Measurements from ENCODE around the gene PGR. TPM values are rescaled to one million over a fixed set of nuclear protein-coding genes. Genes with fewer than 3 reads are reported as not detected.

PGR gene
- under 0.01 and 0.29 TPM in 2 replicates for total RNA-seq

- Histone ChIP-seq H3K36me3 (ENCODE audit: insufficient read depth, low read length) (no peaks in the 10 kb centered on the region), H3K4me1 (ENCODE audit: insufficient read depth, low read length) (no peaks in the 10 kb centered on the region), H3K4me3 (ENCODE audit: insufficient read depth, low read length) (no peak within 1 kb of the TSS), H3K27ac (ENCODE audit: low read depth, low read length) (no peak within 1 kb of the TSS), H3K9me3 (ENCODE audit: low read depth, low read length) (no peaks in the 10 kb centered on the region), H3K79me2 (ENCODE audit: insufficient read depth, low read length) (no peaks in the 10 kb centered on the region), H3K4me2 (ENCODE audit: insufficient read depth, low read length) (no peak within 1 kb of the TSS), H4K20me1 (ENCODE audit: insufficient read depth, low read length) (no peaks in the 10 kb centered on the region), H3K27me3 (ENCODE audit: insufficient read depth, low read length) (peaks cover 60% of the 10 kb centered on the region), H2AFZ (ENCODE audit: low read length) (no peak within 1 kb of the TSS)
- no peak for TF ChIP-seq CTCF (IDR thresholded peaks at IDR 0.05; ENCODE audit: extremely low read depth, low read depth, low read length)
- peak; percentile 73 for DNase-seq (ENCODE audit: insufficient read length, low spot score, missing footprints)
Observed at GRCh38 chr11:101129203-101129943, at the start of gene PGR. Gene PGR, minus strand, starts transcription at chr11:101129813. Its CDS starts 743 bp downstream, at chr11:101129070.

DNA sequence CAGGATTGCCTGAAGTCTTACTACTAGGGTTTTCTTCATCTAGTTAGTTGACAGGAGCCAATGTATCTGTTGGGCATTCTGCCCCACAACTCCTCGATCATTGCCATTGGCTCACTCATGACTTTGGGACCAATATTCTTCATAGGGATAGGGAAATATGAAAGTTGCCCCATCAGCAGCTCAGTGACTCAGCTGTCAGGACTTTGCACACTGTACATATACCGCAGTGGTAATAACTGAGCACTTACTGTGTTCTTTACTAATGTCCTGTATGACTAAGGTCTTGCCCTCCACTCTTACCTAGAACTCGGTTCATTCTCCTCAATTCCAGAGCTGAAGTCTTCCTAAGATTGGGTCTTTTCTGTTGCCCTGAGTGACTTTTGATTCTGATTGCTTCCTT, 46.8 kb upstream of the PGR start:
- no peaks in the 10 kb centered on the region for H3K79me2 ChIP-seq (ENCODE audit: insufficient read depth, low read length)
- H3K4me2 ChIP-seq (ENCODE audit: insufficient read depth, low read length) = no peak overlapping the region
- no peaks in the 10 kb centered on the region for H3K9me3 ChIP-seq (ENCODE audit: low read depth, low read length)
- no peaks in the 10 kb centered on the region for H3K36me3 ChIP-seq (ENCODE audit: insufficient read depth, low read length)
- no peak overlapping the region for H2AFZ ChIP-seq (ENCODE audit: low read length)
- no peaks in the 10 kb centered on the region for H3K4me1 ChIP-seq (ENCODE audit: insufficient read depth, low read length)
- no peak for TF ChIP-seq CTCF (IDR thresholded peaks at IDR 0.05; ENCODE audit: extremely low read depth, low read depth, low read length)
- no peak overlapping the region for H3K4me3 ChIP-seq (ENCODE audit: insufficient read depth, low read length)
- H3K27ac ChIP-seq (ENCODE audit: low read depth, low read length) = no peak overlapping the region
- H3K27me3 ChIP-seq (ENCODE audit: insufficient read depth, low read length) = no peaks in the 10 kb centered on the region
- DNase-seq (ENCODE audit: insufficient read length, low spot score, missing footprints) = no peak
- H4K20me1 ChIP-seq (ENCODE audit: insufficient read depth, low read length) = no peaks in the 10 kb centered on the region

DNA sequence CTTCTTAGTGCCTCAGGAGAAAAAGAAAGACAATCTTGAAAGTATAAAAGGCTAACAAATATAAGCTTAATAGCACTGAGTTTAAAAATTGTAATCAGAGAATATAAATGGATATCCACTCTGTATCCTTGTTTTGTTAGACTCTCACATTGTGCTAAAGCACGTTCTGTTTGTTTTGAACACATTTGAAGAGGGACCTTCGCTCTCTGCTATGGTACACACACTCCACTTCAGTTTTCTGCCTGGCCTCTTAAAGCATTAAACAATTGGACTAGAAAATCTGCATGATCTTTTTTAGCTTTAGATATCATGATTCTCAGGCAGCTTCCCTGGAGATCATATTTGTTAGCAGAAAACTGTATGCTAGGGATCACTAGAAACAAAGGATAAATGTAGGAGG, 40.3 kb upstream of the PGR start:
- H3K4me3 ChIP-seq (ENCODE audit: insufficient read depth, low read length) = no peak overlapping the region
- no peak overlapping the region for H2AFZ ChIP-seq (ENCODE audit: low read length)
- no peak overlapping the region for H3K4me2 ChIP-seq (ENCODE audit: insufficient read depth, low read length)
- no peaks in the 10 kb centered on the region for H3K79me2 ChIP-seq (ENCODE audit: insufficient read depth, low read length)
- peaks cover 2% of the 10 kb centered on the region for H3K9me3 ChIP-seq (ENCODE audit: low read depth, low read length)
- DNase-seq (ENCODE audit: insufficient read length, low spot score, missing footprints) = no peak
- H3K36me3 ChIP-seq (ENCODE audit: insufficient read depth, low read length) = no peaks in the 10 kb centered on the region
- H3K27ac ChIP-seq (ENCODE audit: low read depth, low read length) = no peak overlapping the region
- no peak for TF ChIP-seq CTCF (IDR thresholded peaks at IDR 0.05; ENCODE audit: extremely low read depth, low read depth, low read length)
- H4K20me1 ChIP-seq (ENCODE audit: insufficient read depth, low read length) = no peaks in the 10 kb centered on the region
- H3K27me3 ChIP-seq (ENCODE audit: insufficient read depth, low read length) = no peaks in the 10 kb centered on the region
- no peaks in the 10 kb centered on the region for H3K4me1 ChIP-seq (ENCODE audit: insufficient read depth, low read length)

- Histone ChIP-seq H4K20me1 (ENCODE audit: insufficient read depth, low read length) (no peaks in the 10 kb centered on the region), H3K27me3 (ENCODE audit: insufficient read depth, low read length) (no peaks in the 10 kb centered on the region), H3K27ac (ENCODE audit: low read depth, low read length) (no peak overlapping the region), H3K4me2 (ENCODE audit: insufficient read depth, low read length) (no peak overlapping the region), H3K36me3 (ENCODE audit: insufficient read depth, low read length) (no peaks in the 10 kb centered on the region), H3K9me3 (ENCODE audit: low read depth, low read length) (peaks cover 2% of the 10 kb centered on the region), H3K79me2 (ENCODE audit: insufficient read depth, low read length) (no peaks in the 10 kb centered on the region), H3K4me1 (ENCODE audit: insufficient read depth, low read length) (no peaks in the 10 kb centered on the region), H3K4me3 (ENCODE audit: insufficient read depth, low read length) (no peak overlapping the region), H2AFZ (ENCODE audit: low read length) (no peak overlapping the region)
- TF ChIP-seq CTCF (IDR thresholded peaks at IDR 0.05; ENCODE audit: extremely low read depth, low read depth, low read length) = no peak
- DNase-seq (ENCODE audit: insufficient read length, low spot score, missing footprints) = no peak
Observed at GRCh38 chr11:101166038-101166437, 36.4 kb upstream of the PGR start.
